Daoy (cell line): ENCODE measurements around the gene KDELR1. TPM values are rescaled to one million over a fixed set of nuclear protein-coding genes. Genes with fewer than 3 reads are reported as not detected.
A peak's percentile ranks its signal among the peaks of the same experiment; 100 is the strongest.
"Not testable (repeated sequence)": the region's sequence is repeated elsewhere in the genome, so short reads cannot be mapped to it uniquely, and the experiment has no call there.

Source experiments
- DNase-seq: peaks from one replicate; pipeline ENCODE4 v3.0.0-alpha.2; 2015; ENCODE audit warnings: low read depth
- total RNA-seq: library from RNA; depleted of rRNA; stranded (reverse); fragments of >200 nt; shearing (Covaris generic); gene quantifications from 2 replicates; pipeline ENCODE4 v1.2.3, GENCODE V29; 2014

Gene KDELR1
- total RNA-seq, 1 experiment from 2014 or later, result 54.5 TPM

DNA sequence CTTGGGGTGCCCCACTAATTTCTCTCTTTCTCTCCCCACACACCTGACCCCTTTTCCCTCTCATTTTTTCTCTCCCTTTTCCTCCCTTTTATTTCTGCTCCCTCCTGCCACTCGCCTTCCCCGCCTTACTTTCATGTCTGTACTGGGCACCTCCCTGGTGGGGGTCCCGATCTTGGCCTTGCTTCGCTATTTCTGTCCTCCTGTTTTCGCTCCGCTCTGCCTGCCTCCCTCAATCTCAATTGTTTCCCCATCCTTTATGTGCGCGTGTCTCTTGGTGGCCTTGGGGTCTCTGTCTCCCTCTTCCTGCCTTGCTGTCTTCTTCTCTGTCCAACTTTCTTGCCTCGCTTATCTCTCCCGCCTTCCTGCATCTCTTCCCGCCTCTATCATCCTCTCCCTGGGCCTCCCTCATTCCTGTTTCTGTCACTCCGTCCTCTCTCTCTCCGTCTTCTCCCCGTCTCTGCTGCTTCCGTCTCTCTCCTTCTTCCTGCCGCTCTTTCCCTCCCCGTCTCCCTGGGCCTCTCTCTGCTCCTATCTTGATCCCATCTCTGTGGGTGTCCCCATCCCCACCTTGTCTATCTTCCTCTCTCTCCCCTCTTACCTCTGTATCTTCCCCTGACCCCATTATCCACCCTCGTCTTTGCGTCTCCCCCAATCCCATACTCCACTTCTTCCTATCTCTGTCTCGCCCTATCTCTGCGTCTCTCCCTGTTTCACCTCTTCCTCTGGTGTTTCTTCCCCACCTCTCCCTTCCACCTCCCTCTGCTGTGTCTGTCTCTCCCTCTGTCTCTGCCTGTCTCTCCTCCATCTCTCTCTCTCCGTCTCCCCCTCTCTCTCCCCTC is 6.1 kb upstream of the KDELR1 start:
- DNase-seq, result no peak

DNA sequence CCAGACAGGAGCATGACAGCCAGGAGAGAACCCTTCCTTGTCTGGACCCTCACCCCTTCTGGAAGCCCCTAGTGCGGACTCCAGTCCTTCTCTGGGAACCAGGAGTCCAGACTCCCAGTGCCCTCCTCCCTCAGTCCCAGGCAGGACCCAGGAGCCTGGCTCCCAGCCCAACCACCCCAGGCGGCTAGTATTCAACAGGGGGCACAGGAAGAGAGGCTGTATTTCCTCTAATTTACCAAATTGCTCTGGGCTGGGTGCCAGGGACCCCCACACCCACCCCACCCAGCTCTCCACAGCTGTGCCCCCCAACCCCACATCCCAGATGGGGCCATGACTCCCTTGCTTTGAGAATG is 5.4 kb upstream of the KDELR1 start:
- no peak for DNase-seq

DNA sequence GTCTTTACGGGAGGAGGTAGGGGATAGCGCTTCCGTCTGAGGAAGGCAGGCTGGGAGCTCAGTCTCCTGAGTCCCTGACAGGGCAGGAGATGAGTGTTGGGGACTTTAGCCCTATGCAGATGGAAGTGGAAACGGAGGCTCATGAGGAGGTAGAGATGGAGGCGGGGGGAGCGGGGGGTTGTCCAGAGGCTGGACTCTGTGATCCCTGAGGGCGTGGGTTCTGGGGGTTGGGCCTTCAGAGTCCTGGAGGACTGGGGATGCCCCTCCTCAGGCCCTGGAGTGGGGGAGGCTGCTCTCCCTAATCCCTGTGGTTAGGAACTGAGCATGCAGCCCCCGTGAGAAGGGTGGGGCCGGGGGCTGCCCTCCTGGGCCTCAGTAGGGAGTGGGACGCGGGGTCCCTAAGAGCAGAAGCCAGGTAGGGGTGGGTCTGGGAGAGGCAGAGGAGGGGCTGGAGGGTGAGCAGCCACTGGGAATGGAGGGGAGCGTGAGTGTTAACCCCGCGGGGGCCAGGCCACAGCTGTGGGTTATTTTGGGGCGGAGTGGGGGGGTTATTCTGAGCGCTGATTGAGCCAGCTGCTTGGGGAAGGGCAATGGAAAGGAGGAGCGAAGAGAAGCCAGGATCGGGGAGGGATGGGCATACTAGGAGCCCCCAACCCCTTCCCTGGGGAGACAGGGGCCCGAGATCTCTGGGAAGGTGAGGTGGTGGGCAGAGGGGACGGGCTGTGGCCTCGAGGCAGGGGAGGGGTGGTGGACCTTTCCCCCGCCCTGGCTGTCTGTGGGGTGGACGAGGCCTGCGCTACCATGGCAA is 4.9 kb upstream of the KDELR1 start:
- DNase-seq, result no peak

DNA sequence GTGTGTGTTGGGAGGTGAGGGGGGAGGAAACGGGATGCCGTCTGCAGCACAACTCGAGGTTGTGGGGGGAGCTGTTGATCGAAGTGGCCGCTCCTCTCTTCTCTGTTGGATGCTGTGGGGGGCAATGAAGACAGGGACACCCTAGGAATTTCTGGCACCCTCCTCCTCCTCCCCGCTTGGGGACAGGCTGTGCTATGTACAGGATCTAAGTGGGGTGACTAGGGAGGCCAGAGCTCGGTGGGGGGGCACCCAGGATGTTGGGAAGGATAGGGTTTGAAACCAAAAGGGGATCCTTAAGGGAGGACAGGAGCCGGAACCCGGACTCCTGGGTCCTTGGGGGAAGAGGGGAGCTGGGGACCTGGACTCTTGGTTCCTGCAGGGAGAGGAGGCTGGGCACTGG is 4.1 kb upstream of the KDELR1 start:
- DNase-seq, result no peak

DNA sequence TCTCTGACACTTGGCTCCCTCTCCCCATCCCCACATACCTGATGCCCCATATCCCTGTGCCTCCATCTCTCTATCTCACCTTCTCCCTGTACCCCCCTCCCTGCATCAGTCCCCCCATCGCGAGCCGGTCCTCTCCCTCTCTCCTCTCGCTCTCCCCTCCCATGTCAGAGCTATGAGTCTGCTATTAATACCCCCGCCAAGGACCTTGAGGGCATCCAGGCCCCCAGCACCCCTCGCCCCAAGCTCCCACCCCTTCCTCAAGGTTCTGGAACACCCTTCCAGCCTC is 3.8 kb upstream of the KDELR1 start:
- DNase-seq, result no peak

DNA sequence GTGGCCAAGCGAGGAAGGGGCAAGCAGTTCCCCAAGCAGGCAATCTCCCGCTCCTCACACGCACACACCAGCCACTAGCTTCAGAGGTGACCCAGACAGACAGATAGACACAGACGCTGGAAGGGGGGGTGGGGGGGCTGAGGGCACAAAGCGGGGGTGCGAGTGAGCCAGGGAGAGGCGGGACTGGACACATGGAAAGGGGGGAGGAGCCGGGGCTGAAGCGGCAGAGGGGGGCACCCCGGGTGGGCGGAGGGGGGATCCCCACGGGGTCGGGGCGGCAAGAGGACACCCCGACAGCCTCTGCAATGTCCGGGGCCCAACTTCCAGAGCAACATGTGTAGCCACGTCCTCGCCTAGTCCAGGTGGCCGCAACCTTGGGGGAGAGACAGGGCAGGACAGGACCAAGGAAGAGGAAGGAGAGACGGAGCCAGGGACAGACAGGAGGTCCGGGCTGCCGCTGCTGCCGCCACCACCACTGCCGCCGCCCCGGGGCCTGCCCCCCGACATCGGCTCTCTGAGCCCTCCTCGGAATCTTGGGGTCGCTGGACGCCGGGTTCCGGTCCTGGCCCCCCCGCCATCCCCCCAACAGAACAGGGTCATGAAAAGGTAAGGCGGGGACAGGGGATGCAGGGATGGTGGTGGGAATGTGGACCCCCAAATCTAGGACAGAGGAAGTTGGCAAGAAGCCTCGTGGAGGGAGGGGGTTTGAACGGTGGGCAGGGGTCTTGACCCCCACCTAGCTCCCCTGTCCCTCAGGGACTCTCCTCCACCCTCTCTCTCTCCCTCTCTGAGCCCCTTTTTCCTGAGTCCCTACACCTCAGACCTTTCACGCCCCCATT is 3.2 kb upstream of the KDELR1 start:
- DNase-seq, result no peak

DNA sequence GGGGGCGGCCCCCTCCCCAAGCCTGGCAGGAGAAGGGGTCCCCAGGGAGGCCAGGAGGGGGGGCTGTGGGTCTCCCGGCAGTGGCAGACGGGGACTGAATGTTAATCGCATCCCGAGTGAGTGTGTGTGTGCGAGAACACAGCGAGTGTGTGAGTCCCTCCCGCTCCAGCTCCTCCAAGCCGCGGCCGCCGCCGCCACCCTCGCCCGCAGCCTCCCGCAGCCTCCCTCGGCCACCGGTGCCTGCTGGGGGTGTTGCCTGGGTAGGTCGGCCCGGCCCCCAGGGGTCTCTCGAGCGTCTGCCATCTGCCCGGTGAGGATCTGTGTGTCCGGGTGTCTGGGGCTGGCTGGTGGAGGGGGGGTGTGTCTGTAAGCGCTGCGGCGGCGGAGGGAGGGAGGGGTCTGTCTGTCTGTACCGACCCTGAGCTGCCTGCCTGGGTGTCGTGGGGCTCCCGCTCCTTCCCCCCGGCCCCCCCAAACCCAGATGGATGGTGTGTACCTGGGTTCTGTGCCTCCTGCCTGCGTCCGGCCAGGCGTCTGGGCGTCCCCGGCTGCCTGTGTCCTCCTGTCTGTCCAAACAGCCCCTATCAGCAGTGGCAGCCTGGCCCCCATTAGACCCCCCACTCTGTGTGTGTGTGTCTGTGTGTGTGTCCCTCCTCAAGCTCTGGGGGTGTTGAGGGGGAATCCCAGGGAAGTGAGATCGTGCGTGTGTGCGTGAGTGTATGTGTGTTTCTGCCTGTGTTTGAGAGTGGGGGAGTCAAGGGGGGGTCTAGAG is 2.4 kb upstream of the KDELR1 start, which contains the start of gene GRIN2D:
GRIN2D (plus strand) TSS at position 110 of the 772 bp plus-strand sequence. CDS start 4,725 bp downstream, outside the sequence.
- peak; percentile 34 for DNase-seq

DNA sequence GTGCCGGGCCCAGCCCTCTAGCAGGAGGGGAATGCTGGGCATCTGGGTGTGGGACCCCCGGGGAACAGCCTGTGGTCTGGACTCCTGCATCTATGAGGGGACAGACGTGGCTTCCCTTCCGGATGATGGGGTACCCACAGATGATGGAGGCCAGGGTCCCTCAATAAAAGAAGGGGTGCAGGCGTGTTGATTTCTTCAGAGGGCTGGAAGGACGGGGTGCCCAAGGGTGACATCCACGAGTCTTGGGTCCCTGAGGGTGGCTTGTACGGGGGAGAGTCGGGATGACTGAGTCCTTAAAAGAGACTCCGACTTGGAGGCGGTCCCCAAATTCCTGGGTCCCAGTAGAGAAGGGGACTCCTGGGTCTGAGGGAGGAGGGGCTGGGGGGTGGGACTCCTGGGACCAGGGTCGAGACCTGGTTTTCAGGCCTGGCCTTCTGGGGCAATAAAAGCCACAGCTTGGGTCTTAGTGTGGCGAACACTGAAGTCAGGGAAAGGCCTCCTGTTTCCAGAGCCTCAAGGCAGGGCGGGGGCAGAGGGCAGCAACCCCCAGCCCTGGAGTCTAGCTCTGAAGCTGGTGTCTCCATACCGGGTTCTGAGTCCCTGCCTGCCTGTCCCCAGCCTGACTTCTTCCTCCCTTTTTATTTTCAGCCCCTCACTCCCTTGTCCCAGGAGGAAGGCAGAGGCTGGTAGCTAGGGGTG is 1.7 kb upstream of the KDELR1 start:
- DNase-seq, result no peak

DNA sequence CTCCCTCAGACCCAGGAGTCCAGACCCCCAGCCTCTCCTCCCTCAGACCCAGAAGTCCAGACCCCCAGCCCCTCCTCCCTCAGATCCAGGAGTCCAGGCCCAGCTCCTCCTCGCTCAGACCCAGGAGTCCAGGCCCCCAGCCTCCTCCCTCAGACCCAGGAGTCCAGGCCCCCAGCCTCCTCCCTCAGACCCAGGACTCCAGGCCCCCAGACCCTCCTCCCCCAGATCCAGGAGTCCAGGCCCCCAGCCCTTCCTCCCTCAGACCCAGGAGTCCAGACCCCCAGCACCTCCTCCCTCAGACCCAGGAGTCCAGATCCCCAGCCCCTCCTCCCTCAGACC is 624 bp upstream of the KDELR1 start:
- not testable (repeated sequence) for DNase-seq

DNA sequence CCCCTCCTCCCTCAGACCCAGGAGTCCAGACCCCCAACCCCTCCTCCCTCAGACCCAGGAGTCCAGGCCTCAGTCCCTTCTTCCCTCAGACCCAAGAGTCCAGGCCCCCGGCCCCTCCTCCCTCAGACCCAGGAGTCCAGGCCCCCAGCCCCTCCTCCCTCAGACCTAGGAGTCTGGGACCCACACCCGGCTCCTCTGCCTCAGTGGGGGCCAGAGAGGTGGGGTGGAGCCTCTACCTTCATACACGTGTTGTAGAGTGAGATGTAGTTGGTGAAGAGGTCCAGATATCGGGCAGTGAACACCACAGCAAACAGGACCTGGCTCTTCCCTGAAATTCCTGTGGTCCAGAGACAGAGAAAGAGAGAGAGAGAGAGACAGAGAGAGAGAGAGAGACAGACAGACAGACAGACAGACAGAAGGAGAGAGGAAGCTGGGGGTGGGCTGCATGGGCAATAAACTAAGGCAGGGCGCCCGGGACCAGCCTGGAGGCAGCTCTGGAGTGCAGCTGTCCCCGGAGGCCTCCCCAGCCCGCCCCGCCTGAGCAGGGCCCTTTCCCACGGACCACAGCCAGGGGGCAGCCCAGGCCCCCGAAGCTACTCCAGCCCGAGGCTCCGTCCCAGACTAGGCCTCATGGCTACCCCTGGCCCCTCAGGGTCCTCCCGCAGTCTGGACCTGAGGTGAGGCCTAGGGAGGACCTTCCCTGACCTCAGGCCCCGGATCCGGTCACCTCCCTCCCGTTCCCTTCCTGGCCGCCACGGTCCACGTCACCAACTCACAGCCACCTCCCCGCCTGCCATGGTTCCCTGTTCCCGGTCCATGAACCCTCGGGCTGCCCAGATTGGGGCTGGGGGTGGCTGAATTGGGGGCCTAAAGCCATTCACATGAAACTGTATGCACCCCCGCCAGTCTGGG is 907 bp downstream of the KDELR1 start:
- DNase-seq, result peak; percentile 75

DNA sequence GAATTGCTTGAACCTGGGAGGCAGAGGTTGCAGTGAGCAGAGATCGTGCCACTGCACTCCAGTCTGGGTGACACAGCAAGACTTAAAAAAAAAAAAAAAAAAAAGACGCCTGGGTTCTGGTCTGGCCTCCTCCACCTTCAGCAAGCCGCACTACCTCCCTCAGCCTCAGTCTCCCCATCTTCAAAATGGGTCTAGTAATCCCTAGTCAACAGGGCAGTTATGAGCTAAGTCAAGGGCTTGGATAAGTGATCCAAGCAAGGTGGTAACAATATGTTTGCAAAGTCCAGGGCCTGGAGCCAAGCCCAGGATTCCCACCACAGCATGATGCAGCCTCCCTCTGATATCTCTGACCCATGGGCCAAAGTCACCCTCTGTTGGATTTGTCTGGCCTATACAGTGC is 4.4 kb downstream of the KDELR1 start:
- DNase-seq, result no peak

DNA sequence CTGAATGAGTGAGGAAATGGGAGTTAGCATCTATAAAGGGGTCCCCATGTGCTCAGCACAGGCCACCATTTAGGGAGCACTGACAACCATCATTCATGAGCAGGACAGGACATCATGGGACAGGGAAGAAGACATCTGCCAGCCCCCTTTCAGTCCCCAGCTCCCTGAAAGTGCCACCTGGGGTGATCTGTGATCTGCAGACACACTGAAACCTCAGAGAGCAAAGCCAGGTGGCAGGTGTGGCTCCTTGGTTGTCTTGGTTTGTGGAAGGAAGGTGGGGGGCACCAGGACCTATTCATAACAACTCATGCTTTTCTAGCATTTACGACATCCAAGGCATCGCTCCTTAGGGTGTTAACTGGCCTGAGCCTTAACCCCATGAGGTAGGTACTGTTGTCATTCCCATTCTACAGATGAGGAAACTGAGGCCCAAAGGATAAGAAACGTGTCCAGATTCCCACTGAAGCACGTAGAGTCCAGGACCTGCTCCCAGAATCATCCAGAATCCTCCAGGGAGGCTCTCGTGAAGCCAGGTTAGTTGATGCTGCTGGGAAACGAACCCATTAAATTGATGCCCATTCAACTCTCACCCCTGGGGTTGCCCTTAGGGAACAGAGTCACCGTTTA is 5.8 kb downstream of the KDELR1 start:
- DNase-seq, result no peak

DNA sequence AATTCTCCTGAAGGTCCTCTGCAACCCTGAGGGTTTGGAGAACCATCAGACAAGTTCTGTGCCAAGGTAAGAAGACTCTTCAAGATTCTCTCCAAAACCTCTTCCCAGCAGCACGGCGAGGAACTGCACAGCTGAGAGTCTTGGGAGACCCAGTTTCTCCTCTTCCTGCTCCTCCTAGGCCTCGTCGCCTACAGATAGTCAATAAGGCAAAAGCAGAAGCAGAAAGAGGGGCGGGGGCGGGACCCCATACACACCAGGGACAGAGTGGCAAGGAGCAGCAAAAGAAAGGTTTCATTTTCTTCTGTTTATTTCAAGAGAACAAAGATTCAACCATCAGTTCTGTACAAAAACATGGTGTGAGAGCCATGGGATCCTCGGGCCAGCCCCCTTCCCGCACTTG is 9.1 kb downstream of the KDELR1 start:
- no peak for DNase-seq

DNA sequence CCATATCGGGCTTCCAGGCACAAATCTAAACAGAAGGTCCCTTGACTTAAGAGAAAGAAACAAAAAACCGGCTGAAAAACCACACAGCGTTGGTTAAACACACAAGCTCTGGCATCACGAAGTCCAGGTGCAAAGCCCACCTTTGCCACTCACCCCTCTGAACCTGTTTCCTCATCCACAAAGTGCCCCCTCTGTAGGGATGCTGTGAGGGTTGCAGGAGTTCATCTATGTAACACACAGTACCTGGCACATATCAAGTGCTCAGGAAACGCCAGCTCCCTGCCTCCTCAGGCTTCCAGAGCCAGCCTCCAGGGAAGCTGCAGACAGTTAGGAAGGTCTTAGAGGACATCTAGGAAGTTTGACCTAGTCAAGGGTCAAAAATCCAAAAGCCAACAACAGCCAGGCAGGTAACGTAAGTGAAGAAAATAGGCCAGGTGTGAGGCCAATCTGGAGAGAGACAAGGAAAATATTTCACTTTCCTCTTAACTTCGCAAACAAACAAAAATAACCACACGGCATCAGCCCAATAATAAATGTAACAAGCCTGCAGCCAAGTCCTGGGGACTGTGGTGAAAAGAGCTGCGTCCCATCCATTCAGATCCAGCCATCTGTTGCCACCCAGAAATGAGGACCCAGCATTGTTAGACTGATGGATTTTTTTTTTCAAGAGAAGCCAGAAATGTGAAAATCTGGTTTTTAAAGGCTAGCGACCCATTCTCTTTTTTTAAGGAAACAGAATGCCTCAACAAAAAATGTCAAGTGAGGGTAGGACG is 10.0 kb downstream of the KDELR1 start:
- no peak for DNase-seq

DNA sequence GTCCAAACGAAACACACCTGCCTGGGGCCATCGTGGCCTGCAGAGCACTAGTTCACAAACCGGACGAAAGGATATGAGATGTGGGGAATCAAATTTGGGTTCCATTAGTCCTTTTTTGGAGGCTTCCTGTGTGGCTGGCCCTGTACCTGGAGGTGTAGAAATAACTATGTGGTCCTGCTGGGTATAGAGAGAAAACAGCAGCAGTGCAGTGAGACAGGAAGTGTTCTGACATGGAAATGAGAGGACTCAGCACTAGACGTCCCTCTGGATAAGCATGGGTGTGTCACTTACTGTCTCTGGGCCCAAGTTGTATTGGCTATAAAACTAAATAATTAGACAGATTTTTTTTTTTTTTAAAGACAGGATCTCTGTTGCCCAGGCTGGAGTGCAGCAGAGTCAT is 12.3 kb downstream of the KDELR1 start:
- peak; percentile 40 for DNase-seq

DNA sequence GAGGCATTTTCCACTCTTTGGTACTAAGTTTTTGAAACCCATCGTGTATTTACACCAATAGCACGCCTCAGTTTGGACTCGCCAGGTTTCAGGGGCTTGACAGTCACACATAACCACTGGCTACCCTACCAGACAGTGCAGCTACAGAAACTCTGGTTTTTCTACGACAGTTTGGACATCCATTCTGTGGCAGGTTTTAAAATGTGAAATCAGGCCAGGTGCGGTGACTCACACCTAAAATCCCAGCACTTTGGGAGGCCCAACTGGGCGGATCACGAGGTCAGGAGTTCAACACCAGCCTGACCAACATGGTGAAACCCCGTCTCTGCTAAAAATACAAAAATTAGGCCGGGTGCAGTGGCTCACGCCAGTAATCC is 13.2 kb downstream of the KDELR1 start:
- peak; percentile 34 for DNase-seq

DNA sequence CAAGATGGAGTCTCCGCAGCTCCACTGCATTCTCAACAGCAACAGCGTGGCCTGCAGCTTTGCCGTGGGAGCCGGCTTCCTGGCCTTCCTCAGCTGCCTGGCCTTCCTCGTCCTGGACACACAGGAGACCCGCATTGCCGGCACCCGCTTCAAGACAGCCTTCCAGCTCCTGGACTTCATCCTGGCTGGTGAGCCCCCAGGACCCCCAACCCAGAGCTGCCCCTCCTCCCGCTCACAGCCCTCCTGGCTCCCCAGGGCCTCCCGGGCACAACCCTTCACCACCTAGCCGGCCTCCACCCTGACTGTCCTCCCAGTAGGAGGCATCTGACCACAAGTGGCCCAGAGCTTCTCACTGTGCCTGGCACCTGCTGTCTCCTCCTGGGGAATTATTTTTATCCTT is 17.8 kb downstream of the KDELR1 start:
- no peak for DNase-seq

DNA sequence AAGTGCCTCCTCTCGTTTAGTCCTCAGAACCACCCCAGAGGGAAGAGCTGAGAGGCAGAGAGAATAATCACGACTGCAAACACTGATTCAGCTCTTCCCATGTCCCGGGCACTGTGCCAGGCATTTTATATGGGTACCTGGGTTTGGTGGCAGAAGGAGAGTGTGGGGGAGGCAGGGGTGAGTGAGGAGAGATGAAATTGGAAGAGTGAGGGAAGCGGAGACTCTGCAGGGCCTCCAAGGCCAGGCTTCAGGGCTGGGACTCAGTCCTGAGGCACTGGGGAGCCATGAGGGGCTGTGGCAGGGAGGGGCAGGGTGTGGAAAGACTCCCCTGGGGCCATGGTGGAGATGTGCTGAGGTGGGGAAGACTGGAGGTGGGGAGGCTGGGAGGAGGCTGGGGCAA is 18.4 kb downstream of the KDELR1 start:
- peak; percentile 71 for DNase-seq

DNA sequence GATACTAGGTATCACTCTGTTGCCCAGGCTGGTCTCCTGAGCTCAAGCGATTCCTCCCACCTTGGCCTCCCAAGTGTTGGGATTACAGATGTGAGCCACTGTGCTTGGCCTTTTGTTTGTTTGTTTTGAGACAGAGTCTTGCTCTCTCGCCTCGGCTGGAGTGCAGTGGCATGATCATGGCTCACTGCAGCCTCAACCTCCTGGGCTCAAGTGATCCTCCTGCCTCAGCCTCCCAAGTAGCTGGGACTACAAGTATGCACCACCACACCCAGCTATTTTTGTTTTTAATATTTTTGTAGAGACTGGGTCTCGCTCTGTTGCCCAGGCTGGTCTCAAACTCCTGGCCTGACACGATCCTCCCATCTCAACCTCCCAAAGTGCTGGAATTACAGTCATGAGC is 19.6 kb downstream of the KDELR1 start:
- not testable (repeated sequence) for DNase-seq
